NCI-H1048 (cell line): Measurements from ENCODE around the gene ZDHHC11.
"Not testable (repeated sequence)": the region's sequence is repeated elsewhere in the genome, so short reads cannot be mapped to it uniquely, and the experiment has no call there.

Experiments used
- DNase-seq: peaks from one replicate; lab custom pipeline; 2025; lab: John Stamatoyannopoulos, UW

Gene ZDHHC11

DNA sequence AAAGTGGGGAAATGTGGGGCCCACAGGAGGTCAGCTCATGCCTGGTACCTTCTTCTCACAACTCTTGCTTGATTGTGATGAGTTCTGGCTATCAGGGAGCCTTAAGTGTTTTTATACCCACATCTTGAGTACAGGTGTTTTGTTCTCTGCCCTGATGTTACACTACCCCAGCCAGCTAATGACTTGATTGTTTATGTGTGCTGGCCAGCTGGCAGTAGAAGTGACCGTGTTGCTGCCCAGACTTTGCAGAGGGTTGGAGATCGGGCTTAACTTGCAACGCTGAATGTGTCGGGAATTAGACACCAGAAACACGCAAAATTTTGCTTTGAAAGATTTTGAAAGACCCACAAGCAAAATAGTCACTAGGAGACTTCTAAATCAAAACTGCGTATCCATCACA, 49.3 kb downstream of the ZDHHC11 start:
- no peak for DNase-seq

DNA sequence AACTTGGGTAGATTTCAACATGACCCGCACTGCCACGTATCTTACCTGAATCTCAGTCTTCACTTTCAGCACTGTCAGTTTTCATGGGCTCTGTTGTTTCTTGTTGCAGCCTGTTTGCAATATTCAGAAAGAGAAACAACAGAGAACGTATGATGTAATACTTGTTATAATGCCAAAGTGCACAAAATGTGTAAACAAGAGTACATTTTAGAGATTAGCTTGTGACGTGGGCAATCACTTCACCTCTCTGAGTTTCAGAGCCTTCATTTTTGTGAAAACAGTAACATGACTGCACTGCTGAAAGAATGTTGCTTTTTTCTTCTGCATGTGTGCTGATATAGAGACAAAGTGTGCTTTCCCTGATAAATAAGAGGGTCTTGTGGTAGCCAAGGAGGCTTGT, 49.7 kb downstream of the ZDHHC11 start:
- DNase-seq, result not testable (repeated sequence)

DNA sequence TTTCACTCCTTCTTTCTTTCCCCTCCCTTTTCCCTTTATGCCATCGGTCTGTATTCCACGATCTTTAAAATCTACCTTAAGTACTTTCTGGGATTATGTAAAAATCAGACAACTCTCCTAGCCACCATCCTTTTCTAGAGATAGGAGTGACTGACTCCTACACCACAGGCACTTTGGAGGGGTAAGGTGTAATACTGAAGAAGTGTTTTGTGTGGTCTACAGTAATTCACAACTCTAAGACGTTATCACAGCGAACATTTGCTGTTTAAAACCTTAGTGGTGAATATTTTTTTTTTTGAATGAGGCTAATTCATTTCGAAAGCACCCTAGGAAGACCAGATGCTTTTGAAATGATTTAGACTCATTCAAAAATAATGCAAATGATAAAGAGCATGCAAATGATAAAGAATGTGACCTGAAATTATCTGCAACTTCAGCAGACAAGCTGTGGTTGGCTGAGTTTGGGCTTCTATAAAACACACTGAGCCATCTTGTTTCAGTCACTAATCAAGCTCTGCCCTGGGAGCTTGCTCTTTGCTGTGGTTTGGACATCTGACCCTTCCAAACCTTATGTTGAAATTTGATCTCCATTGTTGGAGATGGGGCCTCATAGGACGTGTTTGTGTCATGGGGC, 52.2 kb downstream of the ZDHHC11 start:
- peak; percentile 61 for DNase-seq

DNA sequence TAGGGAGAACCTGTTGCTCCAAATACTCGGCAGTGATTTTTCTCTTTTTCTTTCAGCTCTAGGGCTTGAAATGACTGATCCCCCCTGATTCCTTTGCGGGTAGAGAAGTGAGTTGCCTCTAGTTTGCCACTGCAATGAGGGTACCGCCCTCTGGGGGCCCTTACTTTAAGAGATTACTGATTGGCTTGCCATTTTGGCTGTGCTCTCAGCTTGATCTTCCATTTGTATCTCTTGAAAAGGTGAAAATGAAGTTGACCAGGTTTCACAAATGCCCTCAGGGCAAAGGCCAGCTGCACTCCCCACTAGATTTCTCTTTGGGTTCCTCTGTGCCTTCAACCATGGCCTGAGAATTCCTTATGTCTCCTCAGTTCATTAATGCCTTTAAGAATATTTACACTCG, 52.8 kb downstream of the ZDHHC11 start:
- DNase-seq, result not testable (repeated sequence)

DNA sequence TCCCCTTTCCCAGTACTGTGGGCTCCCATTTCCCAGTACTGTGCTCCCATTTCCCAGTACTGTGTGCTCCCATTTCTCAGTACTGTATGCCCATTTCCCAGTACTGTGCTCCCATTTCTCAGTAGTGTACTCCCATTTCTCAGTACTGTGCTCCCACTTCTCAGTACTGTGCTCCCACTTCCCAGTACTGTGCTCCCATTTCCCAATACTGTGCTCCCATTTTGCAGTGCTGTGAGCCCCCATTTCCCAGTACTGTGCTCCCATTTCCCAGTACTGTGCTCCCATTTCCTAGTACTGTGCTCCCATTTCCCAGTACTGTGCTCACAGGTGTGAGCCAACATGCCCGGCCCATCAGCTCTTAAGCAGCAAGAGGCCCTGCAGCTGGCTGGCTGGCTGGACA, 54.9 kb downstream of the ZDHHC11 start:
- not testable (repeated sequence) for DNase-seq

DNA sequence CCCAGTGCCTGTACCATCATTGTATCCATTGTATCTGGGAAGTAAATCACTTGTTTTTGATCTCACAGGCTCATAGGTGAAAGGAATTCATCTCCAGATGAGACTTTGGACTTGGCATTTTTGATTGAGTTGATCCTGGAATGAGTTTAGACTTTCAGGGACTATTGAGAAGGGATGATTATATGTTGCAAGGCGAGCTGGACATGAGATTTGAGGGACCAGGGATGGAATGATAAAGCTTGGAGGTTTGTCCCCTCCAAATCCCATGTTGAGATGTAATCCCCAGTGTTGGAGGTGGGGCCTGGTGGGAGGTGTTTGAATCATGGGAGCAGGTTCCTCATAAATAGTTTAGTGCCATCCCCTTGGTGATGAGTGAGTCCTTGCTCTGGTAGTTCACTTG, 55.8 kb downstream of the ZDHHC11 start:
- not testable (repeated sequence) for DNase-seq

DNA sequence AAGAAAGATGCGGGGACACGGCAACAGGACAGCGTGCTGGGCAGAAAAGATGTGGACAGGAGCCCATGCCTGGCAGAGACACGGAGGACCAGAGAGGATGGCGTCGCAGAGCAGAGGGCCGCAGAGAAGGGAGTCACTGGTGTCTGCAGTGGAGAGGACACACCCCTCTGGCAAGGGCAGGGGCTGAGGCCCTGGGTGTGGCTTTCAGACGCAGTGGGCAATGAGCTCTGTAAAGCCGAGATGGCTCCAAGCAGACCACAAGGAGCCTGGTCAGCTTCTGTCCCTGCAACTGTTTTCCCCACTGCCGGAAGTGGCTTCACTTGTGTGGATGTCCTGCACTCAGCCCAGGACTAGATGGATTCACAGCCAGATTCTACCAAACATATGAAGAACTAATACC, 62.1 kb downstream of the ZDHHC11 start:
- DNase-seq, result not testable (repeated sequence)

DNA sequence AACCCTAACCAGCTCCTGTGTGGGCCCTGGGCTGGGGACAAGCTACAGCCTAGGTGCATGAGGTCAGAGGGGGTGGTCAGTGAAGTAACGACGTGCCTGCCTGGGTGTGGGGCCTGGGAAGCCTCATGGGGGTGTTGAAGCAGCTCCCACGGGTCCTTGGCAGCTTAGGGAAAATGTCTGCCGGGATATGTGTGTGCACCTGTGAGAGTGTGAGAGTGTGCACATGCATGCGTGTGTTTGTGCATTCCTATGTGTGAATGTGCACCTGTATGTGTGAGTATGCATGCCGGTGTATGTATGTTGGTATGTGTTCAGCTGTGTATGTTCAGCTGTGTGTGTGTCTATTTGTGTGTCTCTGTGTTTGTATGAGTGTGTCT, 62.9 kb downstream of the ZDHHC11 start:
- DNase-seq, result not testable (repeated sequence)

DNA sequence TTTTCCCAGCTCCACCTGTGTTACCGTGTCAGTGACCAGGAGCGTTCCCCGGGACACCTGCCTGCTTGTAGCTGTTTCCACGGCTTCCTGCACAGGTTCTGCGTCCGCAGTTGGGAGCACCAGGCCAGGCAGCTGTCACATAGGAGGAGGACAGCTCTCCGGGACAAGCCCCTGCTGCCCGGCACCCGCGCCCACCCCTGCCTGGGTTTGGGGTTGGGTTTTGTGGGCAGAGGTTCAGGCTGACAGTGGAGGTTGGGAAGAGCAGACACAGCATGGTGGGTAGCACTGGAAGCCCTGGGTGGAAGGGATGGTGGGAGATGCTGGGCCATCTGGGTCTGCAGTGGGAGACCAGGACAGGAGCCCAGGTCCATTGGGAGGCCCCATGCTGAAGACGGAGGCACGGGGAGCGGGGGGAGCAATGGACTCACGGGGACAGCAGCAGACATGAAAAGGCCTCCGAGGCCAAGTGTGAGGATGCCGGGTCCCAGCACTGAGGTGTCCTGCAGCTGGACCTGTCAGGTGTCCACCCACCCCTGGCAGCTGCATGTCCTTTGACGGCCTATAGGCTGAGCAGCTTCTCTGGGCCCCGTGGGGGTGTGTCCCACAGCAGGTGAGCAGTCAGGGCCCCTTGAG, 63.4 kb downstream of the ZDHHC11 start:
- not testable (repeated sequence) for DNase-seq

DNA sequence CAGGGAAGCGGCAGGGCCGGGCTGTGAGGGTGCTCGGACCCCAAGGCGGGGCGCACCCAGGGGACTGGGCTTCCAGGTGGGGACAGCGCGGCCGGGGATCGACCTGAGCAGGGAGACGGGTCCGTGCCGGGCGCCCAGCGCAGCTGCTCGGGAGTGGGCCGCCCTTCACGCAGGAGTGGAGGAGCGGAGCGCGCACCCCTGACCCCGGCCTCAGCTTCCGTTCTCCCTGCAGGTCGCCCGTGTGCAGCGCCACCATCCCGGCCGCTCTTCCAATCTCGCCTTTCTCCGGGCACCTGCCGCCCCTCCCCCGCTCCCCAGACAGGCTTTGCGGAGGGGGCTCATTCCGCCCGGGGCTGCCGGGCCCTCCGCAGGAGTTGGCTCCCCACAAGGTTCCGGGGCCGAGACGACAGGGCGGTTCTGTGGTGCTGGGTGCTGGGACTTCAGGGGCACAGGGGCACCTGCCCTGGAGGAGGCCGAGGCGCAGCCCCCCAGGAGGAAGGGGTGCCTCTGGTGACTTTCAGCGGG, 65.5 kb downstream of the ZDHHC11 start:
- DNase-seq, result not testable (repeated sequence)

DNA sequence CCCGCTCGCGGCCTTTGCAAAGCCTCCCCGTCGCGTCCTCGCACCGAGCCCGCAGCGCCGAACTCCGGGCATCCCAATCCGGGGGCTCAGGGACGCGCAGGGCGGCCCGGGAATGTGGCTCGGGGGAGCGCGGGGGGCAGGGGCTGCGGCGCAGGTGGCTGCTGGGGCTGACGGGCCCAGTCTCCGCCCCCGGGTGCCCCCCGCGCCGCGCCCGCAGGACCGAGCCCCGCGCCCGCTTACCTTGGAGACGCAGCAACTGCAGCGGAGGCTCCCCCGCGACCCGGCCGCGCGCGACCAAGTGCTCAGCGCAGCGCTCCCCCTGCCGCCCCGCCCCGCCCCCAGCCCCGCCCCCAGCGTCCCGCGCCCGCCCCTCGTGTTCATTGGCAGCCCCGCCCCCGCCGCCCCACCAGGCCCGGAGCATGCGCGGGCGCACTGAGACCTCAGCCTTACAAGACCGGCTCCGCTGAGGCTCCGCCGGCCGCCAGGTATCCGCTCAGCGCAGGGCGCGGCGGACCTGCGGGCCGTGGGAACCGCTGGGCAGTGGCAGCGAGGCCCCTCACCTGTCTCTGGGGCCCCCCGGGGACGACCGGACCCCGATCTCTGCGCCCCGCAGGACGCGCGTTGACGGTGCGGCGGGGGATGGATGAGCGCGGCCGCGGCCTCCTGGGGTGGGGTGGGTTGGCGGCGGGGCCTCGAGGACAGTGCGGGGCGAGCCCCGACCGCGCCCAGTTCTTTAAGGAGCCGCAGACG, 66.2 kb downstream of the ZDHHC11 start, which contains the start of gene ZDHHC11B:
Gene ZDHHC11B, minus strand, starts transcription at position 302 of the 750 bp plus-strand sequence. CDS start 17,810 bp downstream, outside the sequence.
- DNase-seq, result peak; percentile 83

DNA sequence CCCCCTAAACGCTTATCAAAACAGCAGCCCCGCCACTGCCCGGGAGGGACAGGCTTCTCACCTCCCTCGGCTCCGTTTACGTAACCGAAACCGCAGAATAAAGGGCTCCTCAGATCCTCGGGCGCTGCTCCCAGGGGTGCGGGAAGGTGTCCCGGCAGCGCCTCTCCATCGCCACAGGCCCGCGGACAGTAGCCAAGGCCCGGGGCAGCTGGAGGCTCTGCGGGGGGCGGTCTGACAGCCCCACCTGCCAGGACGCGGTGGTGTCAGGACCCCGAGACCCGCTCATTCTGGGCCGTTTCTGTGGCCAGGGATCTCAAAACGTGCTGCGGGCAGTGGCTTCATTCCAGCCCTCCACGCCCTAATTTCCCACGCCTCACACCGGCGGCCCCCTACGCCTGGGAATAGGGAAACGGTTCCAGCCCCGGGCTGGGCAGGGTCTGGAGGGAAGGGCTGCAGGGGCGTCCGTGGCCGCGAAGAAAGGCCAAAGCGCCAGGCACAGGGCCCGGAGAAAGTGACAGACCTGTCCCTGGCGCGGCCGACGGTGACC, 66.8 kb downstream of the ZDHHC11 start:
- not testable (repeated sequence) for DNase-seq

DNA sequence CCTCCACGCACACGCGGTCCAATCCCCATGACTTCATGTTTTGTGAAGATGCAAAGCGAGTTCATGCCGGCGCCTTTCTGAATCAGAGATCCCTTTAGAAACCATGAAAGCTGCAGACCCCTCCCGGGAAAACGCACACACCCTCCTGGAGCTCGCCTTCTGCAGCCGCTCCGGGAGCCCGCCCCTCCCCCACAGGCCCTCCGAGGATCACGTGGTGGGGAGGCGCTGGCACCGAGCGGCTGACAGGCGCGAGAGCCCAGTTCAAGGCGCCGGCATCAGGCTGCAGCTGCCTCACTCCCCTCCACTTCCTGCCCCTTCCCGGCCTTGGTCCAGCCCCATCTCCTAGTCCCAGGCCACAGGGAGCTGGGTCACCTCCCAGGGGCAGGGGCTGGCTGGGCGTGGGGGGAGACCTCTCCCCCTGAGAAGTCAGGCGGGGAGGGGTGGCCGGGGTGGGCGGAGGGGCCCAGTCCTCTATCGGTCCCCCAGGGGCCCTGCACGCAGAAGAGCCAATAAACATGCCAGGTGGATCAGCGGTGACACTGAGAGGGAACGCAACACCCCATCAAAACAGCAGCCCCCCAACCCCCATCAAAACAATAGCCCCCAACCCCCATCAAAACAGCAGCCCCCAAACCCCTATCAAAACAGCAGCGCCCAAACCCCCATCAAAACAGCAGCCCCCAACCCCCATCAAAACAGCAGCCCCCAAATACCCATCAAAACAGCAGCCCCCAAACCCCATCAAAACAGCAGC, 67.6 kb downstream of the ZDHHC11 start:
- DNase-seq, result not testable (repeated sequence)

DNA sequence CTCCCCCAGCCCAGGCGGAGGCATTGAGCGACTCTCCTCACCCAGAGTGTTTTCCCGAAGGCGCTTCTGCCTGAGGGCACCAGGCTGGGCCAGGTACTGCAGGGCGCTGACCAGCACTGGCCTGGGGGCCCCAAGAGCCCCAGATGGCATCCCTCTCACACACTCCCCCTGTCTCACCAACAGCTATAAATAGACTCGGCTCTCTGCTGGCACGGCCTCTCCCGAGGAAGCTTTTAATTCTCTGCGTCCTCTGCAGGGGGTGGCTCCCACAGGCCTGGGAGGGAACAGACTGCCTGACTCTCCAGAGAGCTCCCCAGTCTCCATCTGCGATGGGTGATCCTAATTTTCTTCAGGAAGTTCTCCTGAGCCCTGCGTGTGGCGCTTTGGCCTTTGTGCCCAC, 68.4 kb downstream of the ZDHHC11 start:
- DNase-seq, result not testable (repeated sequence)

DNA sequence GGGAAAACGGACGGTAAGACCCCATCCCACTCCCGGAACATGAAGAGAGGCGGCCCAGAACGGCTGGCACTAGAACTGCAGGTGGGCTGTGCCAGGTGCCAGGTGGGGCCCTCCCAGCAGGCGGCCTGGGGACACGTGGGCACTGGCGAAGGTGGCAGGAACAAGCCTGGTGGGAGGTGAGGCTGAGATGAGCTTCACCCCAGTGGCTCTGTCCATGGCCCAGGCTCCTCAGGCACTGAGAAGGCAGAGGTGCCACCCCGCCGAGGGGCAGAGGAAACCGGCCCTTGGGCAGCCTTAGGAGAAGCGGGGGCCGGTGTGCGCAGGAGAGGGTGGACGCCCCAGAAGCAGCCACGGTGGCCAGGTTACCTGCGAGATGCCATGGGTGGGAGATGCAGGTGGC, 70.2 kb downstream of the ZDHHC11 start:
- DNase-seq, result not testable (repeated sequence)

DNA sequence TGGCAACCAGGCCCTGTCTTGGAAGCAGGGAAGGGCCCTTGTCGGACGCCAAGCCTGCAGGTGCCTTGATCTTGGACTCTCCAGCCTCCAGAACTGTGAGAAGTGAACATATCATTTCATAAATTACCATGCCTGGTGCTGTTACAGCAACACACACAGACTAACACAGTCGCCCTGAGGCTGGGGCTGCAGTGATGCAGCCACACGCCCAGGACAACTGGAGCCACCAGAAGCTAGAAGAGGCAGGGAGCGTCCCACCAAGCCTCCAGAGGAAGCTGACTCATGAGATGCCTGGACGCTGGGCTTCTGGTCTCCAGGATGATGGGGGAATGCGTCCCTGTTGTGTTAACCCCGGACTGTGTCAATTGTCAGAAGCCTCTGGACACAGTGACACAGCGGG, 71.8 kb downstream of the ZDHHC11 start:
- DNase-seq, result not testable (repeated sequence)

DNA sequence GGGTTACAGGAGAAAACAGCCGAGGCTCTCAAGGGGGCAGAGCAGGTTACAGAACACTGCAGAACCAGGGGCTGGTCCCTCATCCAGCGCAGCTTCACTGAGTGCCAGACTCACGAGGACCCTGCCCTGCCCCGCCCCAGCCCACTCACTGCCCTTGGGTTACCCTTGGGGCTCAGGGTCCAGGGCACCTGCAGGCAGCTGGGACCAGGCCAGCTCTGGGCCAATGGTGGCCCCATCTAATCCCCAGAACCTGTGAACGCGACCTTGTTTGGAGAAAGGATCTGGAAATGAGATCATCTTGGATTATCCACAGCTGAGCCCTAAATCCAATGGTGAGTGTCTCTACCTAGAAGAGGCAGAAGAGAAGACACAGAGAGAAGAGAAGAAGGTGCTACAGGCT, 72.4 kb downstream of the ZDHHC11 start:
- not testable (repeated sequence) for DNase-seq

DNA sequence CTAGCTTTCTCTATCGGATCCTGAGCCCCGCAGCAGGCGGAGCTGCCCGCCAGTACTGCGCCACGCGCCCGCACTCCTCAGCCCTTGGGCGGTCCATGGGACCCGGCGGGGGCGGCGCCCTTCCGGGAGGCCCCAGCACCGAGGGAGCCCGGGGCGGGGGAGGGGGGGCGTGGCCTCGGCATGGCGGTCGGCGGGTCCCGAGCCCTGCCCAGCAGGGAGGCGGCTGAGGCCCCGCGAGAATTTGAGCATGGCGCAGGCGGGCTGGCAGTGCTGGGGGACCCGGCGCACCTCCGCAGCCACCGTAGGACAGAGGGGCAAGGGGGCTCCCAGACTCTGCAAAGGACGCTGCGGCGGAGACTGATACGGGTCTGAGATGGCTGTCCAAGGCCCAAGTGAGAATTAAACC, 73.0 kb downstream of the ZDHHC11 start:
- no peak for DNase-seq

DNA sequence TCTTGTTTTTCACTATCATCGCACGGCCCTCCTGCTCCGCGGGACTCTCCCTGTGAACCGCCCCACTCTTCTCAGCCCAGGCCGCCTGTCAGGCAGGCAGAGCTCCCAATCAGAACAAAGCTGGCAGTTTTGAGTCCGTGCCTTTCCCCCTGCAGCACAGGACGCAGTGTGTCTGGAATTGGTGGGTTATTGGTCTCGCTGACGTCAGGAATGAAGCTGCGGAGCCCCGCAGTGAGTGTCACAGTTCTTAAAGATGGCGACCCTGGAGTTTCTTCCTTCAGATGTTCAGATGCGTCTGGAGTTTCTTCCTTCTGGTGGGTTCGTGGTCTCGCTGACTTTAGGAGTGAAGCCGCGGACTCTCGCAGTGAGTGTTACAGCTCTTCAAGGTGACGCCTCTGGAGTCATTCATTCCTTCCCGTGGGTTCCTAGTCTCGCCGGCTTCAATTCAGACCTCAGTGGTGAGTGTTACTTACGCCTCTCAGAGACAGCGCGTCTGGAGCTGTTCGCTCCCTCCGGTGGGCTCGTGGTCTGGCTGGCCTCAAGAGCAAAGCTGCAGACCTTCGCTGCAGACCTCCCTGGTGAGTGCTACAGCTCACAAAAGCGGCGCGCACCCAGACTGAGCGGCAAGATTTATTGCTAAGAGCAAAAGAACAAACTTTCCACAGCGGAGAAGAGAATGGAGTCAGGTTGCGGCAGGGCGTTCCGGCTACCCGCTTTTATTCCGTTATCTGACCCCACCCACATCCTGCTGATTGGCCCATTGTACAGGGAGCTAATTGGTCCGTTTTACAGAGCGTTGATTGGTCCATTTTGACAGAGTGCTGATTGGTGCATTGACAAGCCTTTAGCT, 73.7 kb downstream of the ZDHHC11 start:
- no peak for DNase-seq

DNA sequence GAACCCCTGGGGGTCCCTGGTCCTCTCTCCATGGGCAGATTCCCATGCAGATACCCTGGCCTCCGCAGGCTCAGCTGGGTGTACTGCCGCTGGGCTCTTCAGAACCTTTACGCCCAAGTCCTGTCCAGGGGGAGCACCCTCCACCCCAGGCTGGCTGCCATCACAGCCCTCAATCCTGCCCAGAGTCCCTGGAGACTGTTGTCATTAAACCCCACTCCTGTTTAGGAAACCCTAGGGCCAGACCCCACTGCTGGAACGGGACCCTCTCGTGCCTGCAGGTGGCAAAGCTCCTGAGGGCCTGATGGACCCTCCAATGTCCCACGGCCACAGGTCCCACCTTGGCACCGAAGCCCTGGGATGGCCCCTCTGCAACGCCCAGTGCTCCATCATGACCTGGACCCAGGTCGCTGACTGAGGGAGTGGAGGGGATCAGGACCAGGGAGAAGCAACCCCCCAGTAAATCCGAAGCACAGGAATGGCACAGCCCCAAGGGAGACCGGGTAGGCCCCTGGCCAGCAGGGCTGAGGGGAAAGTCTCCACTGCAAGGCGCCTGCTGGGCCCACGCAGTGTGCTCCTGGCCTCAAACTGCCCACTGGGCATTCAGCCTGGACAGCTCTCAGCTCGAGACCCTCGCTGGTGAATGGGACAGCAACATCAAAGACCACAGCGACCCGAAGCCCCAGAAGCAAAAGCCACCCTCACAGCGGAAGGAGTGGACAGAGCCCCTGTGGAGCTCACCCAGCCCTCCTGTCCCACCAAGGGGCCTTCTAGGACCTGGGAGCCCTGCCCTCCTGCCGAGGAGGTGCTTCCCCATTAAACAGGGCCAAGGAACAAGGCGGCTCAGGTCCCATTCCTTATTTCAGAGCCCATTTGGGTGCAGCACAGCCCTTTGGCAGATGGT, 74.6 kb downstream of the ZDHHC11 start:
- no peak for DNase-seq
